GM19035 (cell line): Measurements from ENCODE around the gene FBXO10.
A peak's percentile ranks its signal among the peaks of the same experiment; 100 is the strongest.
"Not testable (repeated sequence)": the region's sequence is repeated elsewhere in the genome, so short reads cannot be mapped to it uniquely, and the experiment has no call there.

Source experiments
- ATAC-seq: cut with Tn5 transposase; IDR thresholded peaks from one replicate; pipeline ENCODE4 v1.9.1; 2021; ENCODE audit not compliant: unreplicated experiment

FBXO10 gene

DNA sequence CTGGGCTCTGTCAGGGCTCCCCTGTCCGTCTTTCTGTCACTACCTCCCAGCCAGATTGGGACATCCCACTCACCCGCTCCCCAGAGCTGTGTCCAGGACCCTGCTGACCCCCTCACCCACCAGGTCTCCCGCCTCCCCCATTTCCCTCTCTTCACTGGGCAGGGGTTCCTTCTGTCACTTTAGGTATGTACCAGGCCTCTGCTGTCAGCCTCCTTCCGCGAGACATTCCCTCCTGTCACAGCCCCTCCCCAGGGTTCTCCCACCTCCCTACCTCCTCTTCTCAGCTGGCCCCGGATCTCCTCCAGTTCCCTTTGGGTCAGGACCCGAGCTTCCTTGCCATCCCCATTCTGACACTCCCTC lies 89.9 kb downstream of the FBXO10 start:
- ATAC-seq, result no peak

DNA sequence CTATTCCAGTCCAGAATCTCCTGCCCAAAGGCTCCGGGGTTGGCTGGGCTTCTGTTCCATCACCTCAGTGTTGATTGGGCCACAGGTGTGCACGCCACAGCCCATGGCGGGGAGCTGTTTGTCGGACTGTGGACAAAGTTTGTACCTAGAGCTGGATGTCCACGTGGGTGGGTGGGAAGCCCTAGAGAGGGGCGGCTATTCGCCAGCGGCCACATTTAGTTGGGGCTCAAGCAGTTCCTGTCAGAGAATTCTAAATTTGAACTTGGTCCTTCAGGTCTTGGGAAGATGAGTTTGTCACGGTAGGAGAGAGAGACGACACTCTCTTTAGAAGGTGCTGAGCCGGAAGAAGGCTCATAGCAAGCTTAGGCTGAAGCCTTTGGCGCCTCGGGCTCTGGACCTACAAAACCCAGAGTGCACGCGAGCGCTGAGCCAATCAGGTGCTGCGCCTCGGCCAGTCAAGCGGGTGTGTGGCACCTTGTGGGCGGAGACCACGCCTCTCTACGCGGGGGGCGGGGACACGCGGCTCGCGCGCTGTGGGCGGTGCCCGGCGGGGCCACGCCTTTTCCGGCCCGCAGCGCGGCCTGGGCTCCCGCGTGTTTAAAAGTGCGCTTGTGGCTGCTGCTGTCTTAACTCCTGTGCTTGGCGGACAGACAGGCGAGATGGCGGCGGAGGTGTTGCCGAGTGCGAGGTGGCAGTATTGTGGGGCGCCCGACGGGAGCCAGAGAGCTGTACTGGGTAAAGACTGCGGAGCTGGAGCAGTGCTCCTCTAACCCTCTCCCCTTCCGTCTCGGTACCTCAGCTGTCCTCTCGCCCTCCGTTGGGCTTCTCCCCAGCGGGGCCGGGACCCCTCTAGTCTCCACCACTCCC lies 90.6 kb downstream of the FBXO10 start, which contains the start of gene POLR1E:
POLR1E (plus strand) TSS at position 560 of the 867 bp plus-strand sequence; CDS start at position 660, 100 bp downstream.
- peak; percentile 97 for ATAC-seq

DNA sequence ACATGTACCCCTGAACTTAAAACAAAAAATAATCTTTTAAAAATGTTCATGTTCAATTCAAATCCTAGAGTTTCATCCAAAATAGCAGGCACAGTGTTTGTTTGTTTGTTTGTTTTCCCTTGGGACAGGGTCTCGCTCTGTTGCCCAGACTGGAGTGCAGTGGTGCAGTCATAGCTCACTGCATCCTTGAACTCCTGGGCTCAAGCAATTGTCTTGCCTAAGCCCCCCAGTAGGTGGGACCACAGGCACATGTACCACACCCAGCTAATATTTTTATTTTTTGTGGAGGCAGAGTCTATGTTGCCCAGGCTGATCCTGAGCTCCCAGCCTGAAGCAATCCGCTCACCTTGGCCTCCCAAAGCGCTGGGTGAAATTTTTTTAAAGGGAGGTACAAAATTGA lies 95.4 kb downstream of the FBXO10 start:
- ATAC-seq, result no peak

DNA sequence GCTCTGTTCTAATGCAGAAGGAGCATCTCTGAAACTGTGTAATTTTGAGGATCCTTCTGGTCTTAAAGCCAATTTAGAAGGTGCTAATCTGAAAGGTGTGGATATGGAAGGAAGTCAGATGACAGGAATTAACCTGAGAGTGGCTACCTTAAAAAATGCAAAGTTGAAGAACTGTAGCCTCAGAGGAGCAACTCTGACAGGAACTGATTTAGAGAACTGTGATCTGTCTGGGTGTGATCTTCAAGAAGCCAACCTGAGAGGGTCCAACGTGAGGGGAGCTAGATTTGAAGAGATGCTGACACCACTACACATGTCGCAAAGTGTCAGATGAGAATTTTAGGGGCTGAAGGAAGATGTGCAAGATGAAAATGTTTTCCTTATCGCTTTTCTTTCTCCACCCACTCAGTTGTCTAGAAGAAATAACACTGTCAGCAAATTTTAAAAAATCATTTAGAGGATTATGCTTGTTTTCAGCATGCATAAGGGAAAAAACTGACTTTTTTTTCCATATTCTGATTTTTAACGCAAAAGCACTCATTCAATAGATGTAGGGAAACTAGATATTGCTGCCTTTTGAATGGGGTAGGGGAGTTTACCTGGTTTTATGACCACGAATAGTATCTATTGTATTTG lies 98.1 kb downstream of the FBXO10 start:
- not testable (repeated sequence) for ATAC-seq

DNA sequence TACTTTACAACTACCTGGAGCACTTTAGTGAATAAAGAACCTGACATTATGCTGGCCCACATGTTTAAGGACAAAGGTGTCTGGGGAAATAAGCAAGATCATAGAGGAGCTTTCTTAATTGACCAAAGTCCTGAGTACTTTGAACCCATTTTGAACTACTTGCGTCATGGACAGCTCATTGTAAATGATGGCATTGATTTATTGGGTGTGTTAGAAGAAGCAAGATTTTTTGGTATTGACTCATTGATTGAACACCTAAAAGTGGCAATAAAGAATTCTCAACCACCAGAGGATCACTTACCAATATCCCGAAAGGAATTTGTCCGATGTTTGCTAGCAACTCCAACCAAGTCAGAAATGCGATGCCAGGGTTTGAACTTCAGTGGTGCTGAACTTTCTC lies 98.7 kb downstream of the FBXO10 start:
- ATAC-seq, result not testable (repeated sequence)

DNA sequence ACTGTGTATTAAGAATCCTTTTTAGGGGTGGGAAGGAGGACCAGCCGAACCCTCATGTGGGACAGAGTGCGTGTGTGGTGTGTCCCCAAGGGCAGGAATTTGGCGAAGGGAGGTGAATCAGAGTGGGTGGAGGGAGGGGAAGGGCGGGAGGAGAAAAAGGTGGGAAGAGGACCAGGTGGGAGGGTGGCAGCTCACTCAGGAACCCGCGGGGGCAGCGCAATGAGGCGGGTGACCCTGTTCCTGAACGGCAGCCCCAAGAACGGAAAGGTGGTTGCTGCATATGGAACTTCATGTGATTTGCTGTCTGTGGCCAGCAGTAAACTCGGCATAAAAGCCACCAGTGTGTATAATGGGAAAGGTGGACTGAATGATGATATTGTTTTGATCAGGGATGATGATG lies 99.2 kb downstream of the FBXO10 start:
- ATAC-seq, result no peak

DNA sequence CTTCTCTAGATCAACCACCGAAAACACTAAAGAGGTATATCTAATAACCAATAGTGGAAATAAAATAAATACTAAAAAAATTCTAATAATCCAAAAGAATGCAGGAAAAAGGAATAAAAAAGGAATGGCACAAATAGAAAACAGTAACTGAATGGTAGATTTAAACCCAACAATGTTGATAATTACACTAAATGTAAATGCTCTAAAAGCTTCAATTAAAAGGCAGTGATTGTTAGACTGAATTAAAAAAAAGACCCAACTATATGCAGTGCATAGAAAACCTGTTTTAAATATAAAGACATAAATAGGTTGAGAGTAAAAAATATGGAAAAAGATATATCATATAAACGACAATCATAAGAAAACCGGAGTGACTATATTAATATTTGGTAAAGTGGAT lies 101.7 kb downstream of the FBXO10 start:
- no peak for ATAC-seq

DNA sequence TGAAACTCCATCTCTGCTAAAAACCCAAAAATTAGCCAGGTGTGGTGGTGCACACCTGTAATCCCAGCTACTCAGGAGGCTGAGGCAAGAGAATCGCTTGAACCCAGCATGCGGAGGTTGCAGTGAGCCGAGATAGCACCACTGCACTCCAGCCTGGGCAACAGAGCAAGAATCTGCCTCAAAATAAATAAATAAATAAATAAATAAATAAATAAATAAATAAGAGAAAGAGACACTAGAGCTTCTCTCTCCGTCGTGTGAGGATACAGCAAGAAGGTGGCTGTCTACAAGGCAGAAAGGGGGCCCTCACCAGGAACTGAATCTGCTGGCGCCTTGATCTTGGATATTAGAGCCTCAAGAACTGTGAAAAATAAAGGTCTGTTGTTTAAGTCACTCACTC lies 102.2 kb downstream of the FBXO10 start:
- ATAC-seq, result not testable (repeated sequence)

DNA sequence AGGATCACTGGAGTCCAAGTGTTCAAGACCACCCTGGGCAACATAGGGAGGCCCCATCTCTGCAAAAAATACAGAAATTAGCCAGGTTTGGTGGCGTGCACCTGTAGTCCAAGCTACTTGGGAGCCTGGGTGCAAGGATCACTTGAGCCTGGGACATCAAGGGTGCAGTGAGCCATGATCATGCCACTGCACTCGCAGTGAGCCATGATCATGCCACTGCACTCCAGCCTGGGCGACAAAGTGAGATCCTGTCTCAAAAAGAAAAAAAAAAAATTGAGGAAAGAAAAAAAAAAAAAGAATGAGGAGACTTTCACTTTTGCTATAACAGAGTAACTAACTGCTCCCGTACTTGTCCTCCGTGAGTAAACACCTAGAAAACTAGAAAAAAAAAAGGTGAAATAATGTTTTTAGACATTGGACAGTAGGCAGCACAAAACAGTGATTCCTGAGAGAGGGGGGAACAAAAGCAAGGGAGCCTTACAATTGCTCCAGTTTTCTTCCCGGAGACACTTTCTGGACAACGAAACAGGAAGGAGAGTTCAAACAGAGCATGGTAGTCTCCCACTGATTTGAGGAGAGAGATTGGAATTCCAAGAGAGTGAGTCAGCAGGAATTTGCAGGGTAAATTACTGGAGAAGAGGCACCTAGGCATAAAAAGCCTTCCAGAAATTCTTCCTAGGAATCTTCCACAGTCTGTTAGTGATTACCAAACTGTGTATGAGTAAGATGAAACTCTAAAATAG lies 104.1 kb downstream of the FBXO10 start:
- ATAC-seq, result no peak

DNA sequence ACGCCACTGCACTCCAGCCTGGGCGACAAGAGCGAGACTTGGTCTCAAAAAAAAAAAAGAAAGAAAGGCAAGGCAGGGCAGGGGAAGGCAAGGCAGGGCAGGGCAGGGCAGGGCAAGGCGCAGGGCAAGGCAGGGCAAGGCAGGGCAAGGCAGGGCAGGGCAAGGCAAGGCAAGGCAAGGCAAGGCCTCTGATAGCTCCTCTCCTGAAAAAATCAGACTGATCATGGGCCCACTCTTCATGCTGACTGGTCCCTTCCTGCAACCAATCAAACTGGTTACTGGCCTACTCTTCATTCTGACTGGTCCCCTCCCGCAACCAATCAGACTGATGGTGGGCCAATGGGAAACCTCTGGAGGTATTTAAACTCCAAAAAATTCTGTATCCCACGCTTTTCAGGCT lies 107.6 kb downstream of the FBXO10 start:
- no peak for ATAC-seq

DNA sequence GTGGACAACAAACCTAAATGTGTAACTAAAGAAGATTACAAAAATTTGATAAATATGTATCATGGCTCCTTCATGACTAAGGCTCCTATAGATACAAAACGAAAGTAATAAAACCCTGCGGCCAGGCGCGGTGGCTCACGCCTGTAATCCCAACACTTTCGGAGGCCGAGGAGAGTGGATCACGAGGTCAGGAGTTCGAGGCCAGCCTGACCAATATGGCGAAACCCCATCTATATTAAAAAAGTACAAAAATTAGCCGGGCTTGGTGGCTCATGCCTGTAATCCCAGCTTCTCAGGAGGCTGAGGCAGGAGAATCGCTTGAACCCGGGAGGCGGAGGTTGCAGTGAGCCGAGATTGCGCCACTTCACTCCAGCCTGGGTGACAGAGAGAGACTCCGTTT lies 108.7 kb downstream of the FBXO10 start:
- not testable (repeated sequence) for ATAC-seq

DNA sequence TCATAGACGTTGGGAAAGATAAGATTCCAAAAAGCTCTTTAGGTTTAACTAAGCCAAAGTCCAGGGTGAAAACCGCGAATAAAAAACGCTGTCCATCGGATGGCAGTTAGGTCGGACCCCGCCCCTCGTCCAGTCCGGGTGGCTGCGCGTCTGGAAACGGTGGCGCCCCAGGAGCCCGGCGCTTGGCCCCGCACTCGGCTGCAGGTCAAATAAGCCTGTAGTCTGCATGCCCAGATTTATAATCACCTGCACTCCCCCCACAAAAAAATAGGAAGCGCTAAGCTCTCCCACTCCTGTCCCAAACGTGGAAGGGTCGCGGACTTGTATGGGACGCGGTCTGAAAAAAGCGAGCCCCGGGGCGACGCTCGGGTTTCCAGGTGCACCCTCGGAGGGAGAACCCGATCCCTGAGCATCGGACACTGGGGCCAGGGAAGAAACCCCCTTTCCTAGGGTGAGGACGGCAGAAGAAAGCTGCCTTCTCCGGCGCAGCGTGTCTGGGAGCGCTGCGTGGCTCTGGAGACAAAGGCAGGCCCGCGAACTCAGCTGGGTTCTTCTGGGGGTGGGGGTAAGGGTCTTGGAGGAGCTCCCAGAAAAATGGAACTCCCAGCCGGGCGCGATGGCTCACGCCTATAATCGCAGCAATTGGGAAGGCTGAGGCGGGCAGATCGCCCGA lies 110.0 kb downstream of the FBXO10 start:
- peak; percentile 14 for ATAC-seq

DNA sequence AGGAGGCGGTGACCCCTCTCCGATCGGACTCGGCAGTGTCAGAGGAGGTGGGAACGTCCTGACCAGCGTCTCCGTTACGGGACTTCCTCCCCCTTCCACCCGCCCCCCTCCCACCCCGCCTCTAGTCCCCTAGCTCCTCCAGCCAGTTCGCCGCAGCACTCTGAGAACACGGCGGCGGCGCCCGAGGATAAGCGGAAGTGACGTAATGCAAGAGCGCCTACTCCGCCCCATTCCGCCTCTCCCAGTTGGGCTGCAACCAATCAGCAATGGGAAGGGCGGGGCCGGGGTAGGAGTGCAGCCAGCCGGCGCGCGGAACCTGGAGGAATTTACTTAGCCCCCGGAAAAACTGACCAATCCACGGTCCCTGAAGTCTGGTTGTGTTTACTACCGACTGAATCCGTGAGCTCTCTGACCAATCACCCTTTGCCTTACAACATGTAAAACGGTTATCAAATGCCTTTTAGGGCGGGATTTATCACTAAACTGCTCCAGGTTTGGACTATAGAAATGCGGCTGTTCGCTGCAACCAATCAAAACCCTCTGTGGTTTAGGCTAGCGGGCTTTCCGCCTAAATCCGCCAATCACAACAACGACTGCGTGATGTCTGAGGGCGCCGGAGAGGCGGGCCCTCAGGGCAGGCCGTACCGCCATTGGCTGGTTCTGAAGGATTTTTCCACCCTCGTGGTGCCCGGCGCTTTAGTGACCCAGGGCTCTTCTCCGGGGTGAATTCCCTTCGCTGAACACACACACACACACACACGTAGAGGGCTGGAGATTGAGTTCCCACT lies 110.7 kb downstream of the FBXO10 start, which contains the start of gene ZBTB5:
ZBTB5 (minus strand) TSS at position 202 of the 788 bp plus-strand sequence. CDS start 22,899 bp downstream, outside the sequence.
- ATAC-seq, result peak; percentile 77

DNA sequence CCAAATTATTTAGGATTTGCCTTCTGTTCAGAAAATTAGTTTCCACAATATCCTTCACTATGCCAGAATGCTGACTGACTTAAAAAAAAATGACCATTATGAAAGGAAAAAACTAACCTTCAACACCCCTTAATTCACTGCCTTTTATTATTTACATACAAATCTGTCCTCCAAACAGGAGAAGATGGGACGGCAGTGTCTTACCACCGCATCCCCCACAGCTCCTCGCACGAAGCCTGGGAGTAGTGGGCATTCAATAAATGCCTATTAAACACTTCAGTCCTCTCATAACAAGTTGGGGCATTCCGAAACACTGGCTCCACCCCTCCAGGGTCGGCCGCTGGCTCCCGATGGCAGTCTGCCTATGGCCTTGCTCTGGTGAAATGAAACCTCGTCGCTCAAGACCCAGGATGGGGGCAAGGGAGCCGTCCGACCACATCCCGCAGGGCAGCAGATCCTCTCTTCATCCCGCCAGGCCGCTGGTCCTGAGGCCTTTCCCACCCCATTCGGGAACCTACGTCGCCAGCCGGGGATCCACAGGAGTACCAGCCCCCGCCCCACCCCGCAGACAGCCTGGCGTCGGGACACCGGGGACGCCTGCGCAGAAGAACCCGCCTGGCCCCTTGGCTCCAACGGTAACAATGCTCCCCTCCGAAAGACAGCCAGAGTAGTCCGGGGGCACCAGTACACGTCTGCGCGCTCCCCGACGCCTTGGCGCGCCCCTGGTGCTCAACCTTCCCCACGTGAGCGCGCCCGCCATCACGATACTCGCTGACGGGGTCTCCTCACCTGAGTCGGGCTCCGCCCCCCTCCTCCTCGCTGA lies 111.5 kb downstream of the FBXO10 start:
- ATAC-seq, result peak; percentile 42

DNA sequence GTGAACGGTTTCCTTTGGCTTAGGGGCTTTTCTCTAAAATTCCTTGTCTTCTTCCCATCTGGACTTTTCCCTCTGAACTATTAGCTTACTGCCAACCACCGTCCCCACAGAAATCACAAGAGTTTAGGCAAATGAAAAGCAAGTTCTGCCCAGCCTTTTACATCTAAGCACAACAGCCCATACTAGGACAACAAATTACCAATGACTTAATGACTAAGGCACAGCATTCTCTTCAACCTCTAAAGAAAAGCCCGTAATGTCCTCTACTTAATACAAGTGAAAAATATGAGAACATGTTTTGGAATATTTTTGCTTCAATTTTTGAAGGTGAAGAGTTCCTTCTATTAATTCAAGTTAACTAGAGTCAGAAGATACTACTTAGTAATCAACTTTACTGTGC lies 112.2 kb downstream of the FBXO10 start:
- ATAC-seq, result no peak
